K562 (cell line): ENCODE measurements around the gene PACSIN1. TPM values are rescaled to one million over a fixed set of nuclear protein-coding genes. Genes with fewer than 3 reads are reported as not detected.

Source experiments
- BRCA1 ChIP-seq, 2 experiments: fragments of 450-650 bp in 1 of 2; sonication (generic) in 1 of 2; formaldehyde crosslinking in 1 of 2; IDR thresholded peaks; 2 replicates each; pipeline versions ENCODE4 v1.5.0 to v1.6.1; 2017 to 2020; ENCODE audit warnings: mild to moderate bottlenecking in 1 of 2, missing genetic modification reagents in 1 of 2
- CBX3 ChIP-seq, 2 experiments: IDR thresholded peaks; 1 replicate in 1 of 2; 2 replicates in 1 of 2; pipeline ENCODE4 v1.6.1; 2012; ENCODE audit warnings: inconsistent platforms in 2 of 2, low read length in 2 of 2, borderline replicate concordance in 1 of 2, control low read depth in 1 of 2
- FOXK1 ChIP-seq: sonication (generic); formaldehyde crosslinking; IDR thresholded peaks from 2 replicates; pipeline ENCODE4 v1.8.0; 2022; ENCODE audit warnings: missing genetic modification reagents, mild to moderate bottlenecking, borderline replicate concordance
- MCM5 ChIP-seq: fragments of 450-650 bp; IDR thresholded peaks from 2 replicates; pipeline ENCODE4 v1.6.1; 2016; ENCODE audit warnings: low read depth
- MTA2 ChIP-seq: fragments of 450-650 bp; IDR thresholded peaks from 2 replicates; pipeline ENCODE4 v1.6.1; 2016; ENCODE audit warnings: low read depth
- RHOXF2B ChIP-seq: fragments of 250-450 bp; sonication (Bioruptor Pico); conservative IDR thresholded peaks from 2 replicates; pipeline ENCODE4 v1.5.1; 2021
- SMC3 ChIP-seq: conservative IDR thresholded peaks from 2 replicates; pipeline ENCODE4 v1.6.1; 2011; ENCODE audit warnings: low read depth, low read length, improper control_type of control experiment; ENCODE audit not compliant: insufficient read depth
- TEAD1 ChIP-seq, 2 experiments: fragments of 450-650 bp in 1 of 2; sonication (generic) in 1 of 2; formaldehyde crosslinking; IDR thresholded peaks; 2 replicates each; pipeline versions ENCODE4 v1.4.0 to v1.8.0; 2020 to 2022; ENCODE audit warnings: mild to moderate bottlenecking in 2 of 2, missing genetic modification reagents in 1 of 2
- ZNF140 ChIP-seq: fragments of 250-450 bp; sonication (Bioruptor Pico); IDR thresholded peaks from 2 replicates; pipeline ENCODE4 v1.8.0; 2021; ENCODE audit warnings: moderate library complexity, mild to moderate bottlenecking, inconsistent platforms
- ZNF584 ChIP-seq: fragments of 200-800 bp; sonication (Bioruptor generic); IDR thresholded peaks from 2 replicates; pipeline ENCODE4 v1.6.1; 2016; ENCODE audit warnings: low read depth, mild to moderate bottlenecking, missing genetic modification characterization, missing compliant biosample characterization
- ZNF79 ChIP-seq: fragments of 250-450 bp; sonication (Bioruptor Pico); IDR thresholded peaks from 2 replicates; pipeline ENCODE4 v1.4.0; 2020; ENCODE audit warnings: low read depth, mild to moderate bottlenecking, moderate library complexity
- polyA plus RNA-seq, 8 experiments: library from polyadenylated mRNA; depleted of rRNA in 4 of 8; stranded (reverse) in 5 of 8; unstranded in 3 of 8; fragments of >200 nt; fragmentation: Nextera tagmentation in 2 of 8; fragmentation: Illumina TruSeq in 1 of 8; extraction: Ambion mirVana in 2 of 8; extraction: Trizol in 1 of 8; gene quantifications; 2 replicates each; pipeline versions ENCODE4 v1.2.1 to v1.2.3, GENCODE V29; 2011 to 2014; ENCODE audit warnings: inconsistent platforms in 1 of 8, missing spikeins in 1 of 8
- total RNA-seq, 7 experiments: library from RNA; depleted of rRNA in 6 of 7; stranded (reverse); fragments of >200 nt in 6 of 7; fragmentation: Illumina TruSeq in 2 of 7; extraction: Trizol in 2 of 7; gene quantifications; 2 replicates each; pipeline versions ENCODE4 v1.2.1 to v1.2.3, GENCODE V29; 2011 to 2021; ENCODE audit warnings: low replicate concordance in 1 of 7
- TF ChIP-seq, protein P1 (sequence below): fragments of 450-650 bp; IDR thresholded peaks from 2 replicates; pipeline ENCODE4 v1.6.1; 2016; ENCODE audit warnings: mild to moderate bottlenecking, moderate library complexity
- TF ChIP-seq, protein P2 (sequence below), 2 experiments: fragments of 250-450 bp in 1 of 2; fragments of 450-650 bp in 1 of 2; sonication (Bioruptor Pico) in 1 of 2; IDR thresholded peaks; 2 replicates each; pipeline versions ENCODE4 v1.6.1 to v1.8.0; 2016 to 2021; ENCODE audit warnings: mild to moderate bottlenecking in 2 of 2, moderate library complexity in 2 of 2, missing compliant biosample characterization in 1 of 2, missing genetic modification characterization in 1 of 2

PACSIN1 gene
- total and polyA plus RNA-seq, 9 of the 15 experiments (the other 6 are each of a cell fraction or from before 2014, with no cell fraction given): 0.01 to 1.7 (median 0.45) TPM

DNA sequence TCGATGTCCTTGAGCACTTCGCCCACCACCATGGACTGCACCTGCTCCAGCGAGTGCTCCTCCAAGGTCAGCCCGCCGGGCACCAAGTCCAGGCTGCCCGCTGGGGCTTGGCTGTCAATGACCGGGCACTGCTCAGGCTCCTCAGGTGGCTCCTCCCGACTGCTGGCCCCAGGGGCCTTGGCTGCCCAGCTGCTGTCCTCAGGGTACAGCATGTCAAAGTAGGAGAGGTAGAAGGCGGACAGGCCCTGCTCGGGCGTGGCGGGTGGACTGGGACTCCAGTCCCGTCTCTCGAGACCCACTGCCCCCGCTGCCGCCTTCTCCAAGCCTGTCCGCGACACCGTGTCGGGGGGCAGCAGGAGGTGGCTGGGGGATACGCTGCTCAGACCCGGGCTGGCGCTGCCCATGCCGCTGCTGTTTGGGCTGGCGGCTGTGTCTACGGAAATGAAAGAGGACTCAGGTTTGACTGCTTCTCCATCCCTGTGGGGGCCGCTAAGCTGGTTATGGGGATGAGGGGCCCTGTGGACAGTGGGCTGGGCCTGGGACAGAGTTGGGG, 78.3 kb downstream of the PACSIN1 start (continued):
- TF ChIP-seq, protein P1, sequence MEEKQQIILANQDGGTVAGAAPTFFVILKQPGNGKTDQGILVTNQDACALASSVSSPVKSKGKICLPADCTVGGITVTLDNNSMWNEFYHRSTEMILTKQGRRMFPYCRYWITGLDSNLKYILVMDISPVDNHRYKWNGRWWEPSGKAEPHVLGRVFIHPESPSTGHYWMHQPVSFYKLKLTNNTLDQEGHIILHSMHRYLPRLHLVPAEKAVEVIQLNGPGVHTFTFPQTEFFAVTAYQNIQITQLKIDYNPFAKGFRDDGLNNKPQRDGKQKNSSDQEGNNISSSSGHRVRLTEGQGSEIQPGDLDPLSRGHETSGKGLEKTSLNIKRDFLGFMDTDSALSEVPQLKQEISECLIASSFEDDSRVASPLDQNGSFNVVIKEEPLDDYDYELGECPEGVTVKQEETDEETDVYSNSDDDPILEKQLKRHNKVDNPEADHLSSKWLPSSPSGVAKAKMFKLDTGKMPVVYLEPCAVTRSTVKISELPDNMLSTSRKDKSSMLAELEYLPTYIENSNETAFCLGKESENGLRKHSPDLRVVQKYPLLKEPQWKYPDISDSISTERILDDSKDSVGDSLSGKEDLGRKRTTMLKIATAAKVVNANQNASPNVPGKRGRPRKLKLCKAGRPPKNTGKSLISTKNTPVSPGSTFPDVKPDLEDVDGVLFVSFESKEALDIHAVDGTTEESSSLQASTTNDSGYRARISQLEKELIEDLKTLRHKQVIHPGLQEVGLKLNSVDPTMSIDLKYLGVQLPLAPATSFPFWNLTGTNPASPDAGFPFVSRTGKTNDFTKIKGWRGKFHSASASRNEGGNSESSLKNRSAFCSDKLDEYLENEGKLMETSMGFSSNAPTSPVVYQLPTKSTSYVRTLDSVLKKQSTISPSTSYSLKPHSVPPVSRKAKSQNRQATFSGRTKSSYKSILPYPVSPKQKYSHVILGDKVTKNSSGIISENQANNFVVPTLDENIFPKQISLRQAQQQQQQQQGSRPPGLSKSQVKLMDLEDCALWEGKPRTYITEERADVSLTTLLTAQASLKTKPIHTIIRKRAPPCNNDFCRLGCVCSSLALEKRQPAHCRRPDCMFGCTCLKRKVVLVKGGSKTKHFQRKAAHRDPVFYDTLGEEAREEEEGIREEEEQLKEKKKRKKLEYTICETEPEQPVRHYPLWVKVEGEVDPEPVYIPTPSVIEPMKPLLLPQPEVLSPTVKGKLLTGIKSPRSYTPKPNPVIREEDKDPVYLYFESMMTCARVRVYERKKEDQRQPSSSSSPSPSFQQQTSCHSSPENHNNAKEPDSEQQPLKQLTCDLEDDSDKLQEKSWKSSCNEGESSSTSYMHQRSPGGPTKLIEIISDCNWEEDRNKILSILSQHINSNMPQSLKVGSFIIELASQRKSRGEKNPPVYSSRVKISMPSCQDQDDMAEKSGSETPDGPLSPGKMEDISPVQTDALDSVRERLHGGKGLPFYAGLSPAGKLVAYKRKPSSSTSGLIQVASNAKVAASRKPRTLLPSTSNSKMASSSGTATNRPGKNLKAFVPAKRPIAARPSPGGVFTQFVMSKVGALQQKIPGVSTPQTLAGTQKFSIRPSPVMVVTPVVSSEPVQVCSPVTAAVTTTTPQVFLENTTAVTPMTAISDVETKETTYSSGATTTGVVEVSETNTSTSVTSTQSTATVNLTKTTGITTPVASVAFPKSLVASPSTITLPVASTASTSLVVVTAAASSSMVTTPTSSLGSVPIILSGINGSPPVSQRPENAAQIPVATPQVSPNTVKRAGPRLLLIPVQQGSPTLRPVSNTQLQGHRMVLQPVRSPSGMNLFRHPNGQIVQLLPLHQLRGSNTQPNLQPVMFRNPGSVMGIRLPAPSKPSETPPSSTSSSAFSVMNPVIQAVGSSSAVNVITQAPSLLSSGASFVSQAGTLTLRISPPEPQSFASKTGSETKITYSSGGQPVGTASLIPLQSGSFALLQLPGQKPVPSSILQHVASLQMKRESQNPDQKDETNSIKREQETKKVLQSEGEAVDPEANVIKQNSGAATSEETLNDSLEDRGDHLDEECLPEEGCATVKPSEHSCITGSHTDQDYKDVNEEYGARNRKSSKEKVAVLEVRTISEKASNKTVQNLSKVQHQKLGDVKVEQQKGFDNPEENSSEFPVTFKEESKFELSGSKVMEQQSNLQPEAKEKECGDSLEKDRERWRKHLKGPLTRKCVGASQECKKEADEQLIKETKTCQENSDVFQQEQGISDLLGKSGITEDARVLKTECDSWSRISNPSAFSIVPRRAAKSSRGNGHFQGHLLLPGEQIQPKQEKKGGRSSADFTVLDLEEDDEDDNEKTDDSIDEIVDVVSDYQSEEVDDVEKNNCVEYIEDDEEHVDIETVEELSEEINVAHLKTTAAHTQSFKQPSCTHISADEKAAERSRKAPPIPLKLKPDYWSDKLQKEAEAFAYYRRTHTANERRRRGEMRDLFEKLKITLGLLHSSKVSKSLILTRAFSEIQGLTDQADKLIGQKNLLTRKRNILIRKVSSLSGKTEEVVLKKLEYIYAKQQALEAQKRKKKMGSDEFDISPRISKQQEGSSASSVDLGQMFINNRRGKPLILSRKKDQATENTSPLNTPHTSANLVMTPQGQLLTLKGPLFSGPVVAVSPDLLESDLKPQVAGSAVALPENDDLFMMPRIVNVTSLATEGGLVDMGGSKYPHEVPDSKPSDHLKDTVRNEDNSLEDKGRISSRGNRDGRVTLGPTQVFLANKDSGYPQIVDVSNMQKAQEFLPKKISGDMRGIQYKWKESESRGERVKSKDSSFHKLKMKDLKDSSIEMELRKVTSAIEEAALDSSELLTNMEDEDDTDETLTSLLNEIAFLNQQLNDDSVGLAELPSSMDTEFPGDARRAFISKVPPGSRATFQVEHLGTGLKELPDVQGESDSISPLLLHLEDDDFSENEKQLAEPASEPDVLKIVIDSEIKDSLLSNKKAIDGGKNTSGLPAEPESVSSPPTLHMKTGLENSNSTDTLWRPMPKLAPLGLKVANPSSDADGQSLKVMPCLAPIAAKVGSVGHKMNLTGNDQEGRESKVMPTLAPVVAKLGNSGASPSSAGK: no peak
- no peak for TF ChIP-seq BRCA1 (IDR thresholded peaks at IDR 0.05)
- 0 out of 2 replicates have a peak, but pooled peaks have one; percentile 24 for TF ChIP-seq BRCA1 (CRISPR knock-in tag; IDR thresholded peaks at IDR 0.05)
- TF ChIP-seq SMC3: no peak
- TF ChIP-seq ZNF584 (CRISPR knock-in tag): no peak
- no peak for TF ChIP-seq MTA2
- no peak for TF ChIP-seq MCM5
- TF ChIP-seq, protein P2, sequence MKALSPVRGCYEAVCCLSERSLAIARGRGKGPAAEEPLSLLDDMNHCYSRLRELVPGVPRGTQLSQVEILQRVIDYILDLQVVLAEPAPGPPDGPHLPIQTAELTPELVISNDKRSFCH (CRISPR knock-in tag; IDR thresholded peaks at IDR 0.05): no peak
- TF ChIP-seq, protein P2 (tag; IDR thresholded peaks at IDR 0.05): no peak
- TF ChIP-seq FOXK1 (CRISPR knock-in tag): no peak
- TF ChIP-seq CBX3 (IDR thresholded peaks at IDR 0.05; ENCODE audit: borderline replicate concordance in 1 of 2, low read length in 2 of 2): no peak
- TF ChIP-seq ZNF140 (CRISPR knock-in tag): no peak
- TF ChIP-seq TEAD1 (CRISPR knock-in tag; IDR thresholded peaks at IDR 0.05): no peak; a peak in 1 of 4 replicates
- no peak for TF ChIP-seq ZNF79 (CRISPR knock-in tag)
- TF ChIP-seq RHOXF2B (CRISPR knock-in tag): no peak
